SK-N-SH (cell line): Measurements from ENCODE around the gene PIP5K1B.

Experiments
- EP300 ChIP-seq, 2 experiments: IDR thresholded peaks; 2 replicates each; pipeline versions ENCODE4 v1.4.0 to v1.6.1; 2012; ENCODE audit warnings: borderline replicate concordance in 1 of 2, low read depth in 1 of 2, low read length in 1 of 2
- JUND ChIP-seq: IDR thresholded peaks from 2 replicates; pipeline ENCODE4 v1.4.0; 2012
- MEF2A ChIP-seq: IDR thresholded peaks from 2 replicates; pipeline ENCODE4 v1.4.0; 2012; ENCODE audit warnings: low read depth, borderline replicate concordance
- MXI1 ChIP-seq: IDR thresholded peaks from 2 replicates; pipeline ENCODE4 v1.6.1; 2012; ENCODE audit warnings: mild to moderate bottlenecking, low read depth, low read length, improper control_type of control experiment
- RCOR1 ChIP-seq: fragments of 150-350 bp; IDR thresholded peaks from 2 replicates; pipeline ENCODE4 v1.6.1; 2017; ENCODE audit warnings: antibody characterized with exemption, low read length
- RFX5 ChIP-seq: IDR thresholded peaks from 2 replicates; pipeline ENCODE4 v1.6.1; 2012; ENCODE audit warnings: mild to moderate bottlenecking, improper control_type of control experiment, low read length
- SIN3A ChIP-seq: IDR thresholded peaks from 2 replicates; pipeline ENCODE4 v1.6.1; 2012; ENCODE audit warnings: low read depth, mild to moderate bottlenecking, low read length, moderate library complexity, borderline replicate concordance
- TAF1 ChIP-seq: IDR thresholded peaks from 2 replicates; pipeline ENCODE4 v1.6.1; 2012; ENCODE audit warnings: low read depth, mild to moderate bottlenecking, low read length, moderate library complexity, borderline replicate concordance
- TEAD4 ChIP-seq: IDR thresholded peaks from 2 replicates; pipeline ENCODE4 v1.4.0; 2012; ENCODE audit warnings: mild to moderate bottlenecking, borderline replicate concordance; ENCODE audit not compliant: insufficient read depth
- YY1 ChIP-seq: IDR thresholded peaks from 2 replicates; pipeline ENCODE4 v1.4.0; 2012; ENCODE audit warnings: low read depth, mild to moderate bottlenecking
- TF ChIP-seq, protein P1 (sequence below): fragments of 200-600 bp; sonication (generic); IDR thresholded peaks from 2 replicates; pipeline ENCODE4 v1.6.1; 2017; ENCODE audit warnings: antibody characterized with exemption, mild to moderate bottlenecking, moderate library complexity
- TF ChIP-seq, protein P2 (sequence below): IDR thresholded peaks from 2 replicates; pipeline ENCODE4 v1.6.1; 2012; ENCODE audit warnings: mild to moderate bottlenecking, low read depth, low read length, moderate library complexity

DNA sequence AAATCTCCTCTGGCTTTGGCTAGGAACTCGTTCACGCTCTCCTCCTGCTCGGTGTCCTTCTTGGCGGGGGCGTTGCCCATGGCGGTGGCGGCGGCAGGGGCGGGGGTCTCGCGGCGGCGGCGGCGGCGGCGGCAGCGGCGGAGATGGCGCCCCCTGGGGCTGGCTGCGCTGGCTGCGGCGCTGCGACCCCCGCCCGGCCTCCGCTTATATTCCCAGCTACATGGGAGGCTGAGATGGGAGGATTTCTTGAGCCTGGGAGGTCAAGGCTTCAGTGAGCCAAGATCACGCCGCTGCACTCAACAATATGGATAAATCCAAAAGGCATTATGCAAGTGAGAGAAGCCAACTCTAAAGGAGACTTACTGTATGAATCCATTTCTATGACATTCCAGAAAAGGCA, 309.0 kb downstream of the PIP5K1B start, which contains the start of gene PRKACG:
- TF ChIP-seq, protein P1, sequence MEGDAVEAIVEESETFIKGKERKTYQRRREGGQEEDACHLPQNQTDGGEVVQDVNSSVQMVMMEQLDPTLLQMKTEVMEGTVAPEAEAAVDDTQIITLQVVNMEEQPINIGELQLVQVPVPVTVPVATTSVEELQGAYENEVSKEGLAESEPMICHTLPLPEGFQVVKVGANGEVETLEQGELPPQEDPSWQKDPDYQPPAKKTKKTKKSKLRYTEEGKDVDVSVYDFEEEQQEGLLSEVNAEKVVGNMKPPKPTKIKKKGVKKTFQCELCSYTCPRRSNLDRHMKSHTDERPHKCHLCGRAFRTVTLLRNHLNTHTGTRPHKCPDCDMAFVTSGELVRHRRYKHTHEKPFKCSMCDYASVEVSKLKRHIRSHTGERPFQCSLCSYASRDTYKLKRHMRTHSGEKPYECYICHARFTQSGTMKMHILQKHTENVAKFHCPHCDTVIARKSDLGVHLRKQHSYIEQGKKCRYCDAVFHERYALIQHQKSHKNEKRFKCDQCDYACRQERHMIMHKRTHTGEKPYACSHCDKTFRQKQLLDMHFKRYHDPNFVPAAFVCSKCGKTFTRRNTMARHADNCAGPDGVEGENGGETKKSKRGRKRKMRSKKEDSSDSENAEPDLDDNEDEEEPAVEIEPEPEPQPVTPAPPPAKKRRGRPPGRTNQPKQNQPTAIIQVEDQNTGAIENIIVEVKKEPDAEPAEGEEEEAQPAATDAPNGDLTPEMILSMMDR = no peak
- TF ChIP-seq MXI1 (no peak), YY1 (no peak), SIN3A (no peak), RFX5 (no peak), TEAD4 (no peak), JUND (no peak), TAF1 (no peak), EP300 (IDR thresholded peaks at IDR 0.05; ENCODE audit: borderline replicate concordance in 1 of 2, low read depth in 1 of 2, low read length in 1 of 2) (no peak), MEF2A (no peak), RCOR1 (no peak)
- TF ChIP-seq, protein P2, sequence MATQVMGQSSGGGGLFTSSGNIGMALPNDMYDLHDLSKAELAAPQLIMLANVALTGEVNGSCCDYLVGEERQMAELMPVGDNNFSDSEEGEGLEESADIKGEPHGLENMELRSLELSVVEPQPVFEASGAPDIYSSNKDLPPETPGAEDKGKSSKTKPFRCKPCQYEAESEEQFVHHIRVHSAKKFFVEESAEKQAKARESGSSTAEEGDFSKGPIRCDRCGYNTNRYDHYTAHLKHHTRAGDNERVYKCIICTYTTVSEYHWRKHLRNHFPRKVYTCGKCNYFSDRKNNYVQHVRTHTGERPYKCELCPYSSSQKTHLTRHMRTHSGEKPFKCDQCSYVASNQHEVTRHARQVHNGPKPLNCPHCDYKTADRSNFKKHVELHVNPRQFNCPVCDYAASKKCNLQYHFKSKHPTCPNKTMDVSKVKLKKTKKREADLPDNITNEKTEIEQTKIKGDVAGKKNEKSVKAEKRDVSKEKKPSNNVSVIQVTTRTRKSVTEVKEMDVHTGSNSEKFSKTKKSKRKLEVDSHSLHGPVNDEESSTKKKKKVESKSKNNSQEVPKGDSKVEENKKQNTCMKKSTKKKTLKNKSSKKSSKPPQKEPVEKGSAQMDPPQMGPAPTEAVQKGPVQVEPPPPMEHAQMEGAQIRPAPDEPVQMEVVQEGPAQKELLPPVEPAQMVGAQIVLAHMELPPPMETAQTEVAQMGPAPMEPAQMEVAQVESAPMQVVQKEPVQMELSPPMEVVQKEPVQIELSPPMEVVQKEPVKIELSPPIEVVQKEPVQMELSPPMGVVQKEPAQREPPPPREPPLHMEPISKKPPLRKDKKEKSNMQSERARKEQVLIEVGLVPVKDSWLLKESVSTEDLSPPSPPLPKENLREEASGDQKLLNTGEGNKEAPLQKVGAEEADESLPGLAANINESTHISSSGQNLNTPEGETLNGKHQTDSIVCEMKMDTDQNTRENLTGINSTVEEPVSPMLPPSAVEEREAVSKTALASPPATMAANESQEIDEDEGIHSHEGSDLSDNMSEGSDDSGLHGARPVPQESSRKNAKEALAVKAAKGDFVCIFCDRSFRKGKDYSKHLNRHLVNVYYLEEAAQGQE = no peak
